HepG2 (cell line): ENCODE results near the gene ZBTB46. TPM values are rescaled to one million over a fixed set of nuclear protein-coding genes. Genes with fewer than 3 reads are reported as not detected.
A peak's percentile ranks its signal among the peaks of the same experiment; 100 is the strongest.

Source experiments
- CEBPB ChIP-seq: IDR thresholded peaks from 2 replicates; pipeline ENCODE4 v1.6.1; 2011; ENCODE audit warnings: low read depth, low read length, improper control_type of control experiment, borderline replicate concordance
- CREM ChIP-seq, 2 experiments: sonication (generic) in 1 of 2; formaldehyde crosslinking in 1 of 2; IDR thresholded peaks; 2 replicates each; pipeline versions ENCODE4 v1.4.0 to v1.6.1; 2016 to 2020; ENCODE audit warnings: antibody characterized with exemption in 1 of 2, mild to moderate bottlenecking in 1 of 2, missing genetic modification reagents in 1 of 2
- DNMT1 ChIP-seq: sonication (generic); formaldehyde crosslinking; IDR thresholded peaks from 2 replicates; pipeline ENCODE4 v1.5.1; 2020; ENCODE audit warnings: mild to moderate bottlenecking, missing genetic modification reagents
- ETV5 ChIP-seq: IDR thresholded peaks from 2 replicates; pipeline ENCODE4 v1.6.1; 2018; ENCODE audit warnings: missing biosample characterization, missing genetic modification reagents, inconsistent platforms, borderline replicate concordance
- GATAD1 ChIP-seq: IDR thresholded peaks from 2 replicates; pipeline ENCODE4 v1.6.1; 2016; ENCODE audit warnings: missing genetic modification reagents, missing compliant biosample characterization
- HDAC1 ChIP-seq: sonication (generic); formaldehyde crosslinking; IDR thresholded peaks from 2 replicates; pipeline ENCODE4 v1.5.1; 2020; ENCODE audit warnings: mild to moderate bottlenecking, missing genetic modification reagents
- IRF2 ChIP-seq: IDR thresholded peaks from 2 replicates; pipeline ENCODE4 v1.6.1; 2018; ENCODE audit warnings: missing genetic modification reagents, missing compliant biosample characterization
- JARID2 ChIP-seq: sonication (generic); formaldehyde crosslinking; IDR thresholded peaks from 2 replicates; pipeline ENCODE4 v1.8.1; 2023; ENCODE audit warnings: missing genetic modification reagents, inconsistent platforms; ENCODE audit not compliant: insufficient replicate concordance
- KDM1A ChIP-seq: IDR thresholded peaks from 2 replicates; pipeline ENCODE4 v1.6.1; 2016; ENCODE audit warnings: missing compliant biosample characterization
- LBX2 ChIP-seq: sonication (generic); formaldehyde crosslinking; IDR thresholded peaks from 2 replicates; pipeline ENCODE4 v1.5.0; 2020; ENCODE audit warnings: missing genetic modification reagents, mild to moderate bottlenecking, borderline replicate concordance
- NCOA1 ChIP-seq: sonication (generic); formaldehyde crosslinking; IDR thresholded peaks from 2 replicates; pipeline ENCODE4 v1.9.0; 2021; ENCODE audit warnings: missing genetic modification reagents
- NFYB ChIP-seq: sonication (generic); formaldehyde crosslinking; IDR thresholded peaks from 2 replicates; pipeline ENCODE4 v1.4.0; 2020; ENCODE audit warnings: missing genetic modification reagents
- RFXAP ChIP-seq: sonication (generic); formaldehyde crosslinking; IDR thresholded peaks from 2 replicates; pipeline ENCODE4 v1.4.0; 2020; ENCODE audit warnings: missing genetic modification reagents, borderline replicate concordance
- SAP130 ChIP-seq: IDR thresholded peaks from 2 replicates; pipeline ENCODE4 v1.6.1; 2016; ENCODE audit warnings: low read depth
- SNAPC2 ChIP-seq: sonication (generic); formaldehyde crosslinking; IDR thresholded peaks from 2 replicates; pipeline ENCODE4 v1.8.1; 2022; ENCODE audit warnings: mild to moderate bottlenecking, missing genetic modification reagents
- ZBTB14 ChIP-seq: sonication (generic); formaldehyde crosslinking; IDR thresholded peaks from 2 replicates; pipeline ENCODE4 v1.4.0; 2020; ENCODE audit warnings: missing genetic modification reagents
- ZBTB20 ChIP-seq: sonication (generic); formaldehyde crosslinking; IDR thresholded peaks from 2 replicates; pipeline ENCODE4 v1.8.1; 2023; ENCODE audit warnings: missing genetic modification reagents, low read depth, mild to moderate bottlenecking, borderline replicate concordance
- ZBTB37 ChIP-seq: sonication (generic); formaldehyde crosslinking; IDR thresholded peaks from 2 replicates; pipeline ENCODE4 v1.4.0; 2020; ENCODE audit warnings: mild to moderate bottlenecking, missing genetic modification reagents
- ZBTB49 ChIP-seq: sonication (generic); formaldehyde crosslinking; IDR thresholded peaks from 2 replicates; pipeline ENCODE4 v1.4.0; 2020; ENCODE audit warnings: missing genetic modification reagents, borderline replicate concordance
- ZEB1 ChIP-seq: IDR thresholded peaks from 2 replicates; pipeline ENCODE4 v1.6.1; 2012; ENCODE audit warnings: mild to moderate bottlenecking, low read depth, inconsistent platforms; ENCODE audit not compliant: insufficient replicate concordance
- ZNF205 ChIP-seq: IDR thresholded peaks from 2 replicates; pipeline ENCODE4 v1.6.1; 2018; ENCODE audit warnings: missing biosample characterization, missing genetic modification reagents
- ZNF274 ChIP-seq: sonication (generic); formaldehyde crosslinking; IDR thresholded peaks from 2 replicates; pipeline ENCODE4 v1.5.1; 2020; ENCODE audit warnings: mild to moderate bottlenecking, missing genetic modification reagents
- ZNF501 ChIP-seq: sonication (generic); formaldehyde crosslinking; IDR thresholded peaks from 2 replicates; pipeline ENCODE4 v1.5.1; 2020; ENCODE audit warnings: mild to moderate bottlenecking, moderate library complexity, missing genetic modification reagents
- ZNF644 ChIP-seq: IDR thresholded peaks from 2 replicates; pipeline ENCODE4 v1.6.1; 2016; ENCODE audit warnings: low read depth
- ZNF660 ChIP-seq: sonication (generic); formaldehyde crosslinking; IDR thresholded peaks from 2 replicates; pipeline ENCODE4 v1.5.1; 2020; ENCODE audit warnings: mild to moderate bottlenecking, low read depth, missing genetic modification reagents, borderline replicate concordance
- ZNF678 ChIP-seq: sonication (generic); formaldehyde crosslinking; IDR thresholded peaks from 2 replicates; pipeline ENCODE4 v1.4.0; 2020; ENCODE audit warnings: mild to moderate bottlenecking, missing genetic modification reagents
- ZNF788 ChIP-seq: sonication (generic); formaldehyde crosslinking; IDR thresholded peaks from 2 replicates; pipeline ENCODE4 v1.5.0; 2020; ENCODE audit warnings: mild to moderate bottlenecking, missing genetic modification reagents, borderline replicate concordance
- ZNF878 ChIP-seq: sonication (generic); formaldehyde crosslinking; IDR thresholded peaks from 2 replicates; pipeline ENCODE4 v1.8.1; 2023; ENCODE audit warnings: mild to moderate bottlenecking, missing genetic modification reagents, moderate library complexity
- polyA plus RNA-seq, 8 experiments: library from polyadenylated mRNA; depleted of rRNA in 3 of 8; stranded (reverse) in 7 of 8; unstranded in 1 of 8; fragments of >200 nt; fragmentation: Illumina TruSeq in 4 of 8; extraction: Trizol in 4 of 8; gene quantifications; 2 replicates each; pipeline versions ENCODE4 v1.2.1 to v1.2.3, GENCODE V29; 2011 to 2016; ENCODE audit warnings: low read depth in 4 of 8, missing spikeins in 1 of 8, mixed read lengths in 1 of 8; ENCODE audit not compliant: insufficient read depth in 1 of 8
- total RNA-seq, 5 experiments: library from RNA; depleted of rRNA; stranded (reverse); fragments of >200 nt; fragmentation: Illumina TruSeq; extraction: Trizol; gene quantifications; 2 replicates each; pipeline ENCODE4 v1.2.3, GENCODE V29; 2016; ENCODE audit warnings: low read depth in 1 of 5

Gene ZBTB46
- total and polyA plus RNA-seq, 2 of the 13 experiments (the other 11 are each of a cell fraction or from before 2014, with no cell fraction given) = 1.6 to 13.5 TPM

GRCh38 chr20:63697357-63697867 is 133.7 kb downstream of the ZBTB46 start (continued):
- no peak for TF ChIP-seq ZNF501 (CRISPR knock-in tag)
- TF ChIP-seq ETV5 = no peak
- no peak for TF ChIP-seq NCOA1 (CRISPR knock-in tag)
- TF ChIP-seq ZNF644 = no peak
- no peak for TF ChIP-seq SNAPC2 (CRISPR knock-in tag)
- no peak for TF ChIP-seq KDM1A
- TF ChIP-seq ZBTB37 (CRISPR knock-in tag) = no peak
- no peak for TF ChIP-seq ZNF660 (CRISPR knock-in tag)
- TF ChIP-seq ZNF274 = peak; percentile 68; the same call in 1 of the 2 replicates
- TF ChIP-seq NFYB (CRISPR knock-in tag) = no peak
- no peak for TF ChIP-seq ZBTB14
- TF ChIP-seq IRF2 = no peak
- 0 out of 2 replicates have a peak, but pooled peaks have one; percentile 19 for TF ChIP-seq ZNF678
- TF ChIP-seq SAP130 (CRISPR knock-in tag) = no peak
- no peak; the same call in 1 of the 2 replicates for TF ChIP-seq ZNF205 (CRISPR knock-in tag)
- no peak for TF ChIP-seq ZNF788
- no peak for TF ChIP-seq ZNF878 (CRISPR knock-in tag)
- TF ChIP-seq ZEB1 = no peak
- no peak for TF ChIP-seq CREM (IDR thresholded peaks at IDR 0.05)
- no peak for TF ChIP-seq CREM (CRISPR knock-in tag; IDR thresholded peaks at IDR 0.05)
- no peak for TF ChIP-seq GATAD1 (CRISPR knock-in tag)
- no peak for TF ChIP-seq JARID2
- TF ChIP-seq ZBTB49 (CRISPR knock-in tag) = no peak
- TF ChIP-seq ZBTB20 (CRISPR knock-in tag) = no peak
- TF ChIP-seq LBX2 = 0 out of 2 replicates have a peak, but pooled peaks have one; percentile 49
- TF ChIP-seq HDAC1 (CRISPR knock-in tag) = no peak
- TF ChIP-seq CEBPB = no peak
- TF ChIP-seq DNMT1 = no peak
- TF ChIP-seq RFXAP (CRISPR knock-in tag) = no peak
